ENCODE results near the gene CUL7. TPM values are rescaled to one million over a fixed set of nuclear protein-coding genes. Genes with fewer than 3 reads are reported as not detected.

CUL7 gene
- total RNA-seq, 1 experiment from 2014 or later: 22.8 TPM

DNA sequence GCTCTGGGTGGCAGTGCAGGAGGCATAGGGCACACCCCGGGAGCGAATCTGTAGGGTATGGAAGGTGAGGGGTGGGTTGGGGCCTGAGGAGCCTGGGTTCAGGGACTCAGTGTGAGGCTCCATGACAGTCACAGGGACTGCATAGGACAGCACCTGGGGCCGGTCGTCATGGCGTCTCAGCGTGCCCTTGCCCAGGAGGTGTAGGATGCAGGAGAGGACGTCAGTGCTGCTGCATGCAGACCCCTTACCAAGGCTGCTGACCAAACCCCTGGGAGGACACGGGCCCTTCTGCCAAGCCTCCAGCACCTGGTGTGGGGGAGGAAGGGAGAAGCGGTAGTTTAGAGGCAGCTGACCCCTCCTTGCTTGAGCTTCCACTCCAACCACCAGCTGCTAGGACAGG lies 15.9 kb downstream of the CUL7 start:
- H3K79me2 ChIP-seq (ENCODE audit: low read depth): no peaks in the 10 kb centered on the region
- H3K9me2 ChIP-seq (ENCODE audit: insufficient read depth): no peaks in the 10 kb centered on the region
- H4K20me1 ChIP-seq (ENCODE audit: insufficient read depth): no peaks in the 10 kb centered on the region
- no peak overlapping the region for H3K27ac ChIP-seq
- ChIA-PET CTCF (no interaction called here), POLR2A (ENCODE audit: unreplicated experiment) (no interaction called here)
- peaks cover 10% of the 10 kb centered on the region for H3F3A ChIP-seq (ENCODE audit: insufficient read depth, low read depth)
- H3K4me1 ChIP-seq (replicated peaks; ENCODE audit: insufficient read depth): no peaks in the 10 kb centered on the region
- intact Hi-C loops (cut with micrococcal nuclease; ENCODE audit: unreplicated experiment): no loop called here
- TF ChIP-seq EZH2 (IDR thresholded peaks at IDR 0.05; ENCODE audit: low read depth): no peak
- TF ChIP-seq, protein P1, sequence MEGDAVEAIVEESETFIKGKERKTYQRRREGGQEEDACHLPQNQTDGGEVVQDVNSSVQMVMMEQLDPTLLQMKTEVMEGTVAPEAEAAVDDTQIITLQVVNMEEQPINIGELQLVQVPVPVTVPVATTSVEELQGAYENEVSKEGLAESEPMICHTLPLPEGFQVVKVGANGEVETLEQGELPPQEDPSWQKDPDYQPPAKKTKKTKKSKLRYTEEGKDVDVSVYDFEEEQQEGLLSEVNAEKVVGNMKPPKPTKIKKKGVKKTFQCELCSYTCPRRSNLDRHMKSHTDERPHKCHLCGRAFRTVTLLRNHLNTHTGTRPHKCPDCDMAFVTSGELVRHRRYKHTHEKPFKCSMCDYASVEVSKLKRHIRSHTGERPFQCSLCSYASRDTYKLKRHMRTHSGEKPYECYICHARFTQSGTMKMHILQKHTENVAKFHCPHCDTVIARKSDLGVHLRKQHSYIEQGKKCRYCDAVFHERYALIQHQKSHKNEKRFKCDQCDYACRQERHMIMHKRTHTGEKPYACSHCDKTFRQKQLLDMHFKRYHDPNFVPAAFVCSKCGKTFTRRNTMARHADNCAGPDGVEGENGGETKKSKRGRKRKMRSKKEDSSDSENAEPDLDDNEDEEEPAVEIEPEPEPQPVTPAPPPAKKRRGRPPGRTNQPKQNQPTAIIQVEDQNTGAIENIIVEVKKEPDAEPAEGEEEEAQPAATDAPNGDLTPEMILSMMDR (conservative IDR thresholded peaks at IDR 0.05): no peak
- H3K9me3 ChIP-seq (ENCODE audit: insufficient read depth, low read depth): no peaks in the 10 kb centered on the region
- no peaks in the 10 kb centered on the region for H3K27me3 ChIP-seq (ENCODE audit: insufficient read depth, low read depth)
- BruUV-seq (replicated peaks): no TSS peak
- no peak overlapping the region for H2AFZ ChIP-seq
- no peak overlapping the region for H3K4me2 ChIP-seq
- DNase-seq: no peak
- no peak overlapping the region for H3K4me3 ChIP-seq
- no peaks in the 10 kb centered on the region for H3K36me3 ChIP-seq (ENCODE audit: low read depth)

DNA sequence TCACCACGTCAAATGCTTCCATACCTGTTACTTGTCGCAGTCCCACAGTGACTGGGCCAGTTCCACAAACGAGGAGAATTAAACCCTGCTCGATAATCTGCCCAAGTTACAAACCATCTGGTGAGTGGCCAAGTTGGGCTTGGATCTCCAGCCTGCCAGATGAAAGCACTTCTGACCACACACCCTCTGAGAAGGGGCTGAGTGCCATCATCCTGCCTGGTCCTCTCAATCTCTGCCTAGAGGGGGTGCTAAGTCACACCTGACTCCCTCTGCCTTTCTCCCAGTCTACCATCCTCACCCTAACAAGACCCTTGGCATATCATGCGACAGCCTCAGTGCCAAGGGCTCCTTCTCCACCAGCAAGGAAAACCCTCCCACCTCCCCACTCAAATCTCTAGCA lies 16.5 kb downstream of the CUL7 start:
- BruUV-seq (replicated peaks): no TSS peak
- Histone ChIP-seq H3K9me2 (ENCODE audit: insufficient read depth) (no peaks in the 10 kb centered on the region), H3K4me3 (no peak overlapping the region), H3K79me2 (ENCODE audit: low read depth) (no peaks in the 10 kb centered on the region), H3K9me3 (ENCODE audit: insufficient read depth, low read depth) (no peaks in the 10 kb centered on the region), H3K27ac (no peak overlapping the region), H3K4me1 (replicated peaks; ENCODE audit: insufficient read depth) (no peaks in the 10 kb centered on the region), H3K27me3 (ENCODE audit: insufficient read depth, low read depth) (no peaks in the 10 kb centered on the region), H2AFZ (no peak overlapping the region), H3K4me2 (no peak overlapping the region), H3F3A (ENCODE audit: insufficient read depth, low read depth) (peaks cover 13% of the 10 kb centered on the region), H3K36me3 (ENCODE audit: low read depth) (no peaks in the 10 kb centered on the region), H4K20me1 (ENCODE audit: insufficient read depth) (no peaks in the 10 kb centered on the region)
- ChIA-PET CTCF (no interaction called here), POLR2A (ENCODE audit: unreplicated experiment) (no interaction called here)
- no peak for TF ChIP-seq EZH2 (IDR thresholded peaks at IDR 0.05; ENCODE audit: low read depth)
- TF ChIP-seq, protein P1 (conservative IDR thresholded peaks at IDR 0.05): no peak
- no peak for DNase-seq
- intact Hi-C loops (cut with micrococcal nuclease; ENCODE audit: unreplicated experiment): no loop called here

DNA sequence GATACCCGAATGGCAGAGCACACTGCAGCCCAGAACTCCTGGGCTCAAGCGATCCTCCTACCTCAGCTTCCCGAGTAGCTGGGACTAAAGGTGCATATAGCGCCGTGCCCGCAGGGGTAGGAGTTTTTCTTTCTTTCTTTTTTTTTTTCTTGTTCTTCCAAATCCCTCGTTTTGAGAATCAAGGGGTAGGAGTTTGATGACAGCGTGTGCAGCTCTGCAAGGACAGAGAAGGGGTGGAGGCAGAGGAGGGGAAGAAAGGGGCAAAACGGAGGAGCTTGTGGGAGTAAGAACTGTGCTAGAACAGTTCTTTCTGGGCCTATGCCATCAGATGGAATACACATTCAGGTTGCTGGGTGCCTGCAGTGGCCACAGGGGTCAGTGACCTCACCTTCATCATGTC lies 16.9 kb downstream of the CUL7 start:
- no TSS peak for BruUV-seq (replicated peaks)
- TF ChIP-seq, protein P1 (conservative IDR thresholded peaks at IDR 0.05): no peak
- no peak for TF ChIP-seq EZH2 (IDR thresholded peaks at IDR 0.05; ENCODE audit: low read depth)

More for the DNA sequence above, 16.9 kb downstream of the CUL7 start:
- no peaks in the 10 kb centered on the region for H3K79me2 ChIP-seq (ENCODE audit: low read depth)
- H3K27me3 ChIP-seq (ENCODE audit: insufficient read depth, low read depth): no peaks in the 10 kb centered on the region
- H2AFZ ChIP-seq: no peak overlapping the region
- H3K4me2 ChIP-seq: no peak overlapping the region
- peaks cover 17% of the 10 kb centered on the region for H3F3A ChIP-seq (ENCODE audit: insufficient read depth, low read depth)
- CTCF ChIA-PET: no interaction called here
- no peaks in the 10 kb centered on the region for H3K9me3 ChIP-seq (ENCODE audit: insufficient read depth, low read depth)
- no peaks in the 10 kb centered on the region for H3K36me3 ChIP-seq (ENCODE audit: low read depth)
- H3K27ac ChIP-seq: no peak overlapping the region
- POLR2A ChIA-PET (ENCODE audit: unreplicated experiment): no interaction called here
- H3K4me1 ChIP-seq (replicated peaks; ENCODE audit: insufficient read depth): no peaks in the 10 kb centered on the region
- H3K9me2 ChIP-seq (ENCODE audit: insufficient read depth): no peaks in the 10 kb centered on the region
- no peak for DNase-seq
- intact Hi-C loops (cut with micrococcal nuclease; ENCODE audit: unreplicated experiment): no loop called here
- H4K20me1 ChIP-seq (ENCODE audit: insufficient read depth): no peaks in the 10 kb centered on the region
- no peak overlapping the region for H3K4me3 ChIP-seq

All from PC-9 (cell line).